ENCODE measurements around the gene ZNHIT2. TPM values are rescaled to one million over a fixed set of nuclear protein-coding genes. Genes with fewer than 3 reads are reported as not detected.

Gene ZNHIT2
- total RNA-seq, 2 donors from 2014 or later = 6.6 to 8.2 TPM

- DNase-seq = no peak
- no peak for ATAC-seq
- intact Hi-C loops (cut with DNase I) = no loop called here
Observed at GRCh38 chr11:65135633-65136145, 18.2 kb upstream of the ZNHIT2 start.

- DNase-seq (peak; percentile 90), ATAC-seq (peak; percentile 84 to 91)
- intact Hi-C loops (cut with DNase I) = no loop called here
Observed at GRCh38 chr11:65134952-65135632, 17.6 kb upstream of the ZNHIT2 start.

GRCh38 chr11:65134240-65134951, 16.9 kb upstream of the ZNHIT2 start, which contains the start of gene SYVN1:
SYVN1 (minus strand) TSS chr11:65134519; CDS start chr11:65133601, 918 bp downstream.
- intact Hi-C loops (cut with DNase I) = no loop called here
- DNase-seq = peak; percentile 93
- peak; percentile 92 to 95 for ATAC-seq

GRCh38 chr11:65133724-65134123, 16.2 kb upstream of the ZNHIT2 start:
- no peak for DNase-seq
- intact Hi-C loops (cut with DNase I) = no loop called here
- ATAC-seq = peak; percentile 2 to 40

- intact Hi-C loops (cut with DNase I) = no loop called here
- ATAC-seq (peak in 1 of 2 donors; percentile 7), DNase-seq (peak; percentile 46)
Observed at GRCh38 chr11:65132988-65133700, 15.6 kb upstream of the ZNHIT2 start.

- no peak for DNase-seq
- no peak for ATAC-seq
- intact Hi-C loops (cut with DNase I) = no loop called here
Observed at GRCh38 chr11:65132238-65132987, 14.9 kb upstream of the ZNHIT2 start.

- intact Hi-C loops (cut with DNase I) = no loop called here
- ATAC-seq (no peak), DNase-seq (no peak)
Observed at GRCh38 chr11:65131895-65132237, 14.4 kb upstream of the ZNHIT2 start.

- ATAC-seq = no peak
- DNase-seq = no peak
- intact Hi-C loops (cut with DNase I) = no loop called here
Observed at GRCh38 chr11:65131417-65131776, 13.9 kb upstream of the ZNHIT2 start.

GRCh38 chr11:65130631-65131416, 13.3 kb upstream of the ZNHIT2 start:
- intact Hi-C loops (cut with DNase I) = no loop called here
- ATAC-seq (no peak), DNase-seq (no peak)

GRCh38 chr11:65129649-65130441, 12.3 kb upstream of the ZNHIT2 start:
- no peak for ATAC-seq
- intact Hi-C loops (cut with DNase I) = no loop called here
- DNase-seq = no peak

GRCh38 chr11:65128182-65129145, 11.0 kb upstream of the ZNHIT2 start:
- intact Hi-C loops (cut with DNase I) = no loop called here
- no peak for ATAC-seq
- DNase-seq = no peak

- intact Hi-C loops (cut with DNase I) = no loop called here
- no peak for DNase-seq
Observed at GRCh38 chr11:65127473-65128181, 10.1 kb upstream of the ZNHIT2 start.

GRCh38 chr11:65126624-65127274, 9.2 kb upstream of the ZNHIT2 start:
- DNase-seq (no peak), ATAC-seq (no peak)
- intact Hi-C loops (cut with DNase I) = no loop called here

More at GRCh38 chr11:65127473-65128181, 10.1 kb upstream of the ZNHIT2 start:
- no peak for ATAC-seq

GRCh38 chr11:65125197-65126056, 7.9 kb upstream of the ZNHIT2 start:
- ATAC-seq = no peak
- no peak for DNase-seq
- intact Hi-C loops (cut with DNase I) = no loop called here
